ENCODE measurements around the gene HUNK.

Gene HUNK

GRCh38 chr21:31961704-31962103 lies 88.9 kb downstream of the HUNK start:
- Mint-ChIP-seq H3K27ac (no peak overlapping the region), H3K9me3 (no peaks in the 10 kb centered on the region), H3K27me3 (peaks cover 8% of the 10 kb centered on the region), H3K4me3 (no peak overlapping the region), H3K36me3 (ENCODE audit: low read depth) (no peaks in the 10 kb centered on the region), H3K4me1 (ENCODE audit: low read depth) (peaks cover 11% of the 10 kb centered on the region)
- DNase-seq: no peak

DNA sequence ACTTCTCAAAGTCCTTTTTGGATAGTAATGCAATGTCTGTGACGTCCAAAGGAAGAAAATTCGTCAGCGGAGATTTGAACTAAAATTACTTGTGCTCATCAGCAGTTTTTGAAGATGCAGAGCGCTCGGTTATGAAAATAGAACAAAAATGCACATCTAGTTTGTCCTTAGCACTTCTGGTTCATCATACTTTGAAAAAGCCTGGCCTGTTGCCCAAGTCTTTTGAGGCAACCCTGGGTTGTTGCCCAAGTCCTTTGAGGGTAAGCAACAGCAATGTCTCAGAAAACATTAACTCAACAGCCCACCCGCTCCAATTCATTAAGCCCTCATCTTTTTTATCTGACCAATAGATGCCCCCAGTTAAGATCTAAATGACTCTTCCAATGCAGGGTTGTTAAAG lies 91.9 kb downstream of the HUNK start:
- H3K27me3 Mint-ChIP-seq: peaks cover 8% of the 10 kb centered on the region
- no peaks in the 10 kb centered on the region for H3K36me3 Mint-ChIP-seq (ENCODE audit: low read depth)
- no peak for DNase-seq
- H3K4me1 Mint-ChIP-seq (ENCODE audit: low read depth): no peaks in the 10 kb centered on the region
- H3K9me3 Mint-ChIP-seq: no peaks in the 10 kb centered on the region
- no peak overlapping the region for H3K27ac Mint-ChIP-seq
- no peak overlapping the region for H3K4me3 Mint-ChIP-seq

- no peaks in the 10 kb centered on the region for H3K4me1 Mint-ChIP-seq (ENCODE audit: low read depth)
Observed at GRCh38 chr21:31967334-31967733, 94.5 kb downstream of the HUNK start.

GRCh38 chr21:31972622-31973021 lies 99.8 kb downstream of the HUNK start:
- peaks cover 7% of the 10 kb centered on the region for H3K27me3 Mint-ChIP-seq
- no peak overlapping the region for H3K27ac Mint-ChIP-seq
- peaks cover 18% of the 10 kb centered on the region for H3K4me1 Mint-ChIP-seq (ENCODE audit: low read depth)
- DNase-seq: no peak
- no peaks in the 10 kb centered on the region for H3K36me3 Mint-ChIP-seq (ENCODE audit: low read depth)
- peaks cover 5% of the 10 kb centered on the region for H3K9me3 Mint-ChIP-seq
- no peak overlapping the region for H3K4me3 Mint-ChIP-seq

More at GRCh38 chr21:31967334-31967733, 94.5 kb downstream of the HUNK start:
- peaks cover 4% of the 10 kb centered on the region for H3K27me3 Mint-ChIP-seq
- no peak overlapping the region for H3K27ac Mint-ChIP-seq
- no peak for DNase-seq
- H3K36me3 Mint-ChIP-seq (ENCODE audit: low read depth): no peaks in the 10 kb centered on the region
- no peaks in the 10 kb centered on the region for H3K9me3 Mint-ChIP-seq
- no peak overlapping the region for H3K4me3 Mint-ChIP-seq

DNA sequence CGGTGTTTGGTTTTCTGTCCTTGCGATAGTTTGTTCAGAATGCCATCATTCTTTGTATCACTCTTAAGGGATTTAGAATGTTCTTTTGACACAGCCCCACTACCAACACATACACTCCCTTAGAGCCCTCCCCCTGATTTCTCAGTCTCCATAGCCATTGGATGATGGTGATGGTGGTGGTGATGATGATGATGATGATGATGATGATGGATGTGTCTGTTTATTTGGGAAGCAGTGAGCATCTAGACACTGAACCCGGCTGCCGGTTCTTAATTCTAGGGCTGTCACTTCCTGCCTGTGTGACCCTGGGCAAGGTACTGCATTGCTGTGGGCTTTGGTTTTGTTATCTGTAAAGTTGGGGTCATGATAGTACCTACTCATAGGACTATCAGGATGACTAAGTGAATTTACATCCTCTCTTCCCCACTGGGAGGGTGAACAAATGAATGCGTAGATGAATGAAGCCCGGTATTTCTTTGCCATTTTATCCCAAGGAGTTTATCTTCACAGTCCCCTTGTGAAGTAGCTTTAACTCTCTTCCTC lies 100.7 kb downstream of the HUNK start:
- Mint-ChIP-seq H3K4me3 (no peak overlapping the region), H3K36me3 (ENCODE audit: low read depth) (no peaks in the 10 kb centered on the region)

GRCh38 chr21:31974454-31974985 lies 101.7 kb downstream of the HUNK start:
- peak; percentile 31 for DNase-seq
- Mint-ChIP-seq H3K27ac (no peak overlapping the region), H3K4me3 (no peak overlapping the region), H3K9me3 (peaks cover 5% of the 10 kb centered on the region), H3K36me3 (ENCODE audit: low read depth) (no peaks in the 10 kb centered on the region), H3K27me3 (peaks cover 7% of the 10 kb centered on the region), H3K4me1 (ENCODE audit: low read depth) (peaks cover 18% of the 10 kb centered on the region)

More for the DNA sequence above, 100.7 kb downstream of the HUNK start:
- DNase-seq: no peak
- Mint-ChIP-seq H3K9me3 (peaks cover 5% of the 10 kb centered on the region), H3K27ac (no peak overlapping the region), H3K27me3 (peaks cover 7% of the 10 kb centered on the region), H3K4me1 (ENCODE audit: low read depth) (peaks cover 18% of the 10 kb centered on the region)

DNA sequence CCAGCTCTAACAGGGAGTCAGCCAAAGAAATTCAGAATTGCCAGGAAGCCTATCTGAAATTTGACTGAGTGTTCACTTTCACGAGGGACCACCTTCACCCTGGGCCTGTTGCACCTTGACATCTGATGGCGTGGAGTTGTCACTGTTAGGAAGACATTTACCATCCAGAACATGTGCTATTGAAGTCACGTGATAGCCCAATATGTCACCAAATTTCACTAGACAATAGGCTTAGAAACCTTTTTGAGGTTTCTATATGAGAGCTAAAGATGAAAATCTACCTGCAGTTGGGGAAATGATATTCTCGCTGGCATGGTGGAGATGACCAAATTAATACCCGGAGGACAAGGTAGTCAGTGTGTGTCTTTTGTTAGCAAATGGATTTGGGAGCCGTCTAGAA lies 102.7 kb downstream of the HUNK start:
- no peak overlapping the region for H3K27ac Mint-ChIP-seq
- DNase-seq: no peak
- peaks cover 5% of the 10 kb centered on the region for H3K9me3 Mint-ChIP-seq
- H3K27me3 Mint-ChIP-seq: peaks cover 7% of the 10 kb centered on the region
- H3K4me1 Mint-ChIP-seq (ENCODE audit: low read depth): peaks cover 18% of the 10 kb centered on the region
- no peak overlapping the region for H3K4me3 Mint-ChIP-seq
- H3K36me3 Mint-ChIP-seq (ENCODE audit: low read depth): no peaks in the 10 kb centered on the region

GRCh38 chr21:31977816-31978215 lies 105.0 kb downstream of the HUNK start:
- Mint-ChIP-seq H3K27ac (no peak overlapping the region), H3K4me3 (no peak overlapping the region), H3K9me3 (peaks cover 5% of the 10 kb centered on the region), H3K36me3 (ENCODE audit: low read depth) (no peaks in the 10 kb centered on the region), H3K4me1 (ENCODE audit: low read depth) (peaks cover 18% of the 10 kb centered on the region), H3K27me3 (peaks cover 7% of the 10 kb centered on the region)
- DNase-seq: no peak

DNA sequence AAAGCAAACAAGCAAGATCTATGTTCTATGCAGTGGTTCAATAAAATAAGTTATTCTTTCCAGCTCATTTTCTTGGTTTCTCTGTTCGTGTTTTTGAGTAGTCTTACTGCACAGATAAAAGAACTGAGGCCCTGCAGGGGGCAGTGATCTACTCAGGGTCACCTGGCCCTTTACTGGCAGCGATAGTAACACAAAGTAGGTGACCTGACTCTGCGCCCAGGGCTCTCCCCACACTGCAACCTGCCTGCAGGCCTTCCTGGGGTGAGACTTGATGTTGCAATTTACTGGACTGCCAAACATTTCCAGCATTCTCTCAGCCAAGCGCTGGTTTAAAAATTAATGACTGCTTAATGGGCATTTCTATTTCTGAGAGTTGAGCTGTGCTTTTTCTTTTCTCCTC lies 110.3 kb downstream of the HUNK start:
- no peaks in the 10 kb centered on the region for H3K4me1 Mint-ChIP-seq (ENCODE audit: low read depth)
- H3K9me3 Mint-ChIP-seq: no peaks in the 10 kb centered on the region
- no peak overlapping the region for H3K4me3 Mint-ChIP-seq
- no peaks in the 10 kb centered on the region for H3K36me3 Mint-ChIP-seq (ENCODE audit: low read depth)
- peaks cover 11% of the 10 kb centered on the region for H3K27me3 Mint-ChIP-seq
- no peak for DNase-seq
- no peak overlapping the region for H3K27ac Mint-ChIP-seq

DNA sequence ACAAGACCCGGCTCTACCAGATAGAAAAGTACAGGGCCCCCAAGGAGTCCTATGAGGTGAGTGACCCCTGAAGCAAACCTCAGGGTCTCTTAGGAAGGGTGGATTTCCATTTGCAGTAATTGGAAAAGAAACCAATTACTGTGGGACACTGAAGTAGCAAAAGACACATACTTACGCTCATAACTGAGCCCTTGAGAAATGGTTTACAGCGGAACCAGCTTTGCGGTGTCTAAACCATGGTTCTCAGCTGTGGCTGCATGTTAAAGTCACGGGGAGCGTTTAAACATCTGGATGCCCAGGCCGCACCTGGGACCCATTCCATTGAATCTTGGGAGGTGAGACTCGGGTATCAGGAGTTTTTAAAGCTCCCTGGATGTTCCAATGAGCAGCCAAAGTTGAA lies 110.7 kb downstream of the HUNK start:
- no peaks in the 10 kb centered on the region for H3K36me3 Mint-ChIP-seq (ENCODE audit: low read depth)
- no peak overlapping the region for H3K27ac Mint-ChIP-seq
- H3K27me3 Mint-ChIP-seq: peaks cover 11% of the 10 kb centered on the region
- H3K4me3 Mint-ChIP-seq: no peak overlapping the region
- no peak for DNase-seq
- H3K9me3 Mint-ChIP-seq: no peaks in the 10 kb centered on the region
- H3K4me1 Mint-ChIP-seq (ENCODE audit: low read depth): no peaks in the 10 kb centered on the region

DNA sequence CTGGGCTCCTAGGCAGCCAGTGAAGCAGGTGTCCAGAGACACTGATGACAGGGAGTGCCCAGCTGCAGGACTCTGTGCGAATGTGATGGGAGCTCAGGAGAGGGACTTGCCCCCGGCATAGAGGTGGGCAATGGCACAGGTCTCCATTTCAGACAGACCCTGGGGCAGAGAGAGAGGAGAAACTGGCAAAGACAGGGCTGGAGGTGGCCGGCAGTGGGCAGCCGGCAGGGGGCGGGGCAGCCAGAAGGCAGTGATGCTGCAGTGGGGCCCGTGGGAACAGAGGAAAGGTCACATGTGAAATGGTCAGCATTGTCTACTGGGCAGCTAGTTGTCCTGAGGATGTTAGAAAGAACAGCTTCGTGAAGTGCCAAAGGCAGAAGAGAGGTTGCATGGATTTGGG lies 112.6 kb downstream of the HUNK start:
- H3K36me3 Mint-ChIP-seq (ENCODE audit: low read depth): no peaks in the 10 kb centered on the region
- H3K4me3 Mint-ChIP-seq: no peak overlapping the region
- no peak overlapping the region for H3K27ac Mint-ChIP-seq
- H3K4me1 Mint-ChIP-seq (ENCODE audit: low read depth): no peaks in the 10 kb centered on the region
- no peaks in the 10 kb centered on the region for H3K9me3 Mint-ChIP-seq
- H3K27me3 Mint-ChIP-seq: peaks cover 17% of the 10 kb centered on the region
- DNase-seq: no peak

DNA sequence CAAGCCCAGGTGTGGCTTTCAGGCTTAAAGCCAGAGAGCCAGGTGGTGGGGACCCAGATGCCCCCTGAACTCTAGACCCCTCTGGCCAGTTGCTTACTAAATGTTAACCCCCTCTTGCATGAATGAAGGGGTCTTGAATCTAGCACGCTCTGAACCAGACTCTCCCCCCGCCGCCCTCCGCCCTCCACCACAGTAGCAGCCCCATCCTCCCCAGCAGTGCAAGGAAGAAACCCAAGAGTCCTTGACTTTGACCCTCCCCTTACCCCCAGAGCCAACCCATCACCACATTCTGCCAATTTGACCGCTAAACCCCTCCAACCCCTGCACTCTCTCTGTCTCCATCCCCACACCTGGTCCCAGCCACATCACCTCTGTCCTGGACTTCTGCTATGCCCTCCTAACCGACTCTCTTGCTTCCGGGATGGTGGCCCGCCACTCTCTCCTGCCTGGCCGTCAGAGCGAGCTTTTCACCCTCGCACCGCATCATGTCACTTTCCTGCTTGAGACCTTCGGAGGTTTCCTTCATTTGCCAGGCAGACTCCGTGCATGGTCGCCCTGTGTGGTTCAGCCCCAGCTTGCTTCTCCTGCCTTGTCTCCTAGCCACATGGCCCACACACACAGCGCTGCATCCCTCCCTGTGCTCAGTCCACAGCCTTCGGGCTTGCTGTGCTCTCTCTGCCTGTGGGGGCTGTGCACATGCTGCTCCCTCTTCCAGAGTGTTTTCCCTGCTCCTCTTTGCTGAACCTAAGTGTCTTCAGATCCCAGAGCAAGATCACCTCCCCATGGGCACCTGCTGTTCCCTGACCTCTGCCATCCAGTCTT lies 113.4 kb downstream of the HUNK start:
- no peaks in the 10 kb centered on the region for H3K9me3 Mint-ChIP-seq
- H3K36me3 Mint-ChIP-seq (ENCODE audit: low read depth): no peaks in the 10 kb centered on the region
- H3K4me3 Mint-ChIP-seq: no peak overlapping the region
- H3K27me3 Mint-ChIP-seq: peaks cover 17% of the 10 kb centered on the region
- H3K27ac Mint-ChIP-seq: no peak overlapping the region
- DNase-seq: no peak
- H3K4me1 Mint-ChIP-seq (ENCODE audit: low read depth): no peaks in the 10 kb centered on the region

- Mint-ChIP-seq H3K27ac (no peak overlapping the region), H3K4me3 (no peak overlapping the region), H3K27me3 (peaks cover 17% of the 10 kb centered on the region)
Observed at GRCh38 chr21:31987696-31988095, 114.9 kb downstream of the HUNK start.

GRCh38 chr21:31988492-31989290 lies 115.9 kb downstream of the HUNK start:
- no peak overlapping the region for H3K27ac Mint-ChIP-seq
- no peaks in the 10 kb centered on the region for H3K9me3 Mint-ChIP-seq
- no peaks in the 10 kb centered on the region for H3K36me3 Mint-ChIP-seq (ENCODE audit: low read depth)
- H3K4me3 Mint-ChIP-seq: no peak overlapping the region
- no peaks in the 10 kb centered on the region for H3K4me1 Mint-ChIP-seq (ENCODE audit: low read depth)
- H3K27me3 Mint-ChIP-seq: peaks cover 17% of the 10 kb centered on the region
- DNase-seq: no peak

More at GRCh38 chr21:31987696-31988095, 114.9 kb downstream of the HUNK start:
- no peaks in the 10 kb centered on the region for H3K9me3 Mint-ChIP-seq
- H3K4me1 Mint-ChIP-seq (ENCODE audit: low read depth): no peaks in the 10 kb centered on the region
- H3K36me3 Mint-ChIP-seq (ENCODE audit: low read depth): no peaks in the 10 kb centered on the region
- DNase-seq: no peak
